ENCODE measurements around the gene PXDC1.

PXDC1 gene

DNA sequence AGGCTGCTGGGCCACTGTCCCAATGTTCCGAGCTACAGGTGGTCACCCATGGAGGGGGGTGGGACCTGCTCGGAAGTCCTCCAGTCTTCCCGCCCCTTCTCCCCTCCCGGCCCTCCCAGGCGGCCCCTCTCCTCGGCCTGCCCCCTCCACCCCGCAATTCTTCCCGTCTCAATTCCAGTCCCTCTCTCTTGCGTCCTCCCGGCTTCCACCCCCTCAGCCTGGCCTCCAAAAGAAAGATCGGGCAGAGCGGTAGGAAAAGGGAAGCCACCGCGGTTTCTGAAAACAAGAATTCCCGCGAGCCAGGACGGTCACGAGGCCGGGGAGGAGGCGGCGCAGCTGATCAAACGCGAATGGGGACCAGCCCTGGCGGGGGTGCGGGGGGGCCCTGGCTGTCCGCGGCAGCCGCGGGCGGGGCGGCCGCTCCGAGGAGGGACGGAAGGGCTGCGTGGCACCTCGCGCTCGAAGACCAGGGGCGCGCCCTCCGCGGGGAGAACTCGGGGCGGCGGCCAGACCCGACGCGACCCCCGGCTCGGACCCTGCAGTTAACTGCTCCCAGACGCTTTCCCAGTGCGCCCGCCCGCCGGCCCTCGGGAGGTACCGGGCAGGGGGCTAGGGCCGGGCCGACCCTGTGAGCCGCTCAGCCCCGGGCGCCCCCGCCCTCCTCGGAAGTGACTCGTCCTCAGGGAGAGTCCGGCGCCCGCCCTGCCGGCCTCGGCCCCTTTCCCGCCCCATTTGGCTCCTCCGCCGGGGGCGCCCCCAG lies 1.0 kb downstream of the PXDC1 start:
- peaks cover 41% of the 10 kb centered on the region for H3K4me1 Mint-ChIP-seq
- H3K27me3 Mint-ChIP-seq (ENCODE audit: low read depth, poor library complexity) = peaks cover 68% of the 10 kb centered on the region
- DNase-seq = peak; percentile 58
- no peaks in the 10 kb centered on the region for H3K9me3 Mint-ChIP-seq
- H3K4me3 Mint-ChIP-seq = peak overlapping the region; percentile 81
- H3K36me3 Mint-ChIP-seq (ENCODE audit: low read depth) = no peaks in the 10 kb centered on the region
- TF ChIP-seq, protein P1, sequence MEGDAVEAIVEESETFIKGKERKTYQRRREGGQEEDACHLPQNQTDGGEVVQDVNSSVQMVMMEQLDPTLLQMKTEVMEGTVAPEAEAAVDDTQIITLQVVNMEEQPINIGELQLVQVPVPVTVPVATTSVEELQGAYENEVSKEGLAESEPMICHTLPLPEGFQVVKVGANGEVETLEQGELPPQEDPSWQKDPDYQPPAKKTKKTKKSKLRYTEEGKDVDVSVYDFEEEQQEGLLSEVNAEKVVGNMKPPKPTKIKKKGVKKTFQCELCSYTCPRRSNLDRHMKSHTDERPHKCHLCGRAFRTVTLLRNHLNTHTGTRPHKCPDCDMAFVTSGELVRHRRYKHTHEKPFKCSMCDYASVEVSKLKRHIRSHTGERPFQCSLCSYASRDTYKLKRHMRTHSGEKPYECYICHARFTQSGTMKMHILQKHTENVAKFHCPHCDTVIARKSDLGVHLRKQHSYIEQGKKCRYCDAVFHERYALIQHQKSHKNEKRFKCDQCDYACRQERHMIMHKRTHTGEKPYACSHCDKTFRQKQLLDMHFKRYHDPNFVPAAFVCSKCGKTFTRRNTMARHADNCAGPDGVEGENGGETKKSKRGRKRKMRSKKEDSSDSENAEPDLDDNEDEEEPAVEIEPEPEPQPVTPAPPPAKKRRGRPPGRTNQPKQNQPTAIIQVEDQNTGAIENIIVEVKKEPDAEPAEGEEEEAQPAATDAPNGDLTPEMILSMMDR (IDR thresholded peaks at IDR 0.05) = no peak
- no peak overlapping the region for H3K27ac Mint-ChIP-seq

DNA sequence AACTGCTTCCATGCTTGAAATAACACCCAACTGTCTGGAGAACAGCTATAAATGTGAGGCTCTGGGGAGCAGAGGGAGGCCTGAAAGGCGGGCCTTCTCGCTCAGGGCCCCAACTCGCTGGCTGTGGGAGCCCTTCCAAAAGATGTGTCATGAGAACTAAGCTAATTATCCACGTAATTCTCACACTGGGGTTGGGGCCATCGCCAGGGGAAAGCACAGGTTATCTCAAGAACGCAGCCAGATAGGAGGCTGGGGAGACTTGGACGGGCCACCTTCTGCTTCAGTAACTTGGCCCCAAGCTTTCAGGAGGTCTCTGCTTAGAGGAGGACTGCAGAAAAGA lies 1.6 kb downstream of the PXDC1 start:
- peak overlapping the region; percentile 81 for H3K4me3 Mint-ChIP-seq
- H3K27me3 Mint-ChIP-seq (ENCODE audit: low read depth, poor library complexity) = peaks cover 65% of the 10 kb centered on the region
- DNase-seq = no peak
- H3K4me1 Mint-ChIP-seq = peaks cover 43% of the 10 kb centered on the region
- TF ChIP-seq, protein P1 (IDR thresholded peaks at IDR 0.05) = no peak
- no peaks in the 10 kb centered on the region for H3K9me3 Mint-ChIP-seq
- no peak overlapping the region for H3K27ac Mint-ChIP-seq
- no peaks in the 10 kb centered on the region for H3K36me3 Mint-ChIP-seq (ENCODE audit: low read depth)

DNA sequence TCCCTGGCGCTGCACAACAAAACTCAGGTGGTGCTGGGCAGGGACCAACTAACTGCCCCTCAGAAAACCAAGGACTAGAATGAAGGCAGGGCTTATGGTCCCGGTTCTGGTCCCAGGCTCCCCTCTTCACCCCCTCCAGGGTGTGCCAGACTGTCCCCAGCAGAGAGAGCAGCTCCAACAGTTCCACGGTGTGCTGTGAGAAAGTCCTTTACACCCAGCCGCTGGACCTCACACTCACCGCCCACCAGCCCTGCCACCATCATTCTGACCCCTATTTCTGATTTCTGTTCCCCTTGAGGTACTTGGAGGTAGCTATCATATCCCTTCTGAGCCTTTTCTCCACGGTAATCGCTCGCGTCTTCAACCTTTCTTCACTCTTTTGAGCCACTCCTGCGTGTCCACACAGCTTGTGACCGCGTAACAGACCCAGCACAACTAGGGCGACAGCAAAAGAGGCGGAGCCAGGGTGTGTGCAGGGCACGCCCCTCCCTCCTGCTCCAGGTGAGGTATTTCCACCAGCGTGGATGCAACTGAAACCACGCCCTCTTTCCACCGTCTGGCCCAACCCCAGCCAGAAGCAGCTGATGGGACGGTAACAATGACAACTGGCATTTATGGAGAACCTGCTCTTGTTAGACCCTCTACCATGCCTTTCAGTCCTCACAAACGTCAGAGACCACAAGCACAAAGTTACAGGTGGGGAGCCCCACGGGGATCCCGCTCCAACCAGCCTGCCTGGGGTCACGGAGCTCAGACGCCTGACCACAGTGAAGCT lies 2.3 kb downstream of the PXDC1 start:
- no peak overlapping the region for H3K27ac Mint-ChIP-seq
- peaks cover 58% of the 10 kb centered on the region for H3K27me3 Mint-ChIP-seq (ENCODE audit: low read depth, poor library complexity)
- H3K4me1 Mint-ChIP-seq = peaks cover 43% of the 10 kb centered on the region
- DNase-seq = no peak
- H3K36me3 Mint-ChIP-seq (ENCODE audit: low read depth) = no peaks in the 10 kb centered on the region
- no peaks in the 10 kb centered on the region for H3K9me3 Mint-ChIP-seq
- TF ChIP-seq, protein P1 (IDR thresholded peaks at IDR 0.05) = no peak
- peak overlapping the region; percentile 81 for H3K4me3 Mint-ChIP-seq

DNA sequence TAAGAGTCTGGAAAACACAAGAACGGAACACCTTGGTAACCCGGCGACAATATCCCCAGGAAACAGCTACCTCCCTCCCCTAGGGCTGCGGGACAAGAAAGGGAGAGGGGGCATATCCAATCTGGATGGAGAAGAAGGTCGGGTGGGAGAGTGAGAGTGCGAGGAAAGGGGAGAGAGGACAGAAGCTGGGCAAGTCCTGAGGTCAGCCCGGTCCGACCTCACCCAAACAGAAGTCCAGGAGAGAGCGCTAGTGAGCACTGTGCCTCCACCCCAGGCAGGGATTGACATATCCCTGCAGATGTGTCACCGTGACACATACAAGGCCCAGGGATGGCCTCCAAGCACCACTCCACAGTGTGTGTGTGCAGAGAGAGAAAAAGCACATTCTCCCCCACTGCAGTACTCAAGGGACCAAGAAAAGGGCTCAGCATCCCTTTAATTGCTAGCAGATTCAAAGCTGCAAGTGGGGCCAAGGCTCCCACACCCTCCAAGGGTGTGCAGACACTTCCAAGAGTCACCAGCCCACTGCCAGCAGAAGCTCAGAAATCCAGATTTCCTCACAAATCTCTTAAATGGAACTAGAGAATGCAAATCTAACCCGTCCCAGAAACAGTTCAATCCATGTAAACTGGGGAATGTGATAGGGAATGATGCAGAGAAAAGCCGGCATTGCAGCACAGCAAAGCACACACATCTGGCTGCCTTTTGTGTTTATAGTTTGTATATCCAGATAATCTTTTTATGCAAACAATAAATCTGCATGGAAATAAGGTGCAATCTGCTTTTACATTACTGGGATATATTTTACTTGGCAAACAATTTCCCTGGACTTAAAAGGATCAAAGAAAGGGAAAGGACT lies 3.1 kb downstream of the PXDC1 start:
- no peaks in the 10 kb centered on the region for H3K9me3 Mint-ChIP-seq
- peak; percentile 71 for DNase-seq
- TF ChIP-seq, protein P1 (IDR thresholded peaks at IDR 0.05) = peak; percentile 54
- H3K4me3 Mint-ChIP-seq = no peak overlapping the region
- H3K27ac Mint-ChIP-seq = no peak overlapping the region
- H3K27me3 Mint-ChIP-seq (ENCODE audit: low read depth, poor library complexity) = peaks cover 57% of the 10 kb centered on the region
- no peaks in the 10 kb centered on the region for H3K36me3 Mint-ChIP-seq (ENCODE audit: low read depth)
- H3K4me1 Mint-ChIP-seq = peaks cover 51% of the 10 kb centered on the region

DNA sequence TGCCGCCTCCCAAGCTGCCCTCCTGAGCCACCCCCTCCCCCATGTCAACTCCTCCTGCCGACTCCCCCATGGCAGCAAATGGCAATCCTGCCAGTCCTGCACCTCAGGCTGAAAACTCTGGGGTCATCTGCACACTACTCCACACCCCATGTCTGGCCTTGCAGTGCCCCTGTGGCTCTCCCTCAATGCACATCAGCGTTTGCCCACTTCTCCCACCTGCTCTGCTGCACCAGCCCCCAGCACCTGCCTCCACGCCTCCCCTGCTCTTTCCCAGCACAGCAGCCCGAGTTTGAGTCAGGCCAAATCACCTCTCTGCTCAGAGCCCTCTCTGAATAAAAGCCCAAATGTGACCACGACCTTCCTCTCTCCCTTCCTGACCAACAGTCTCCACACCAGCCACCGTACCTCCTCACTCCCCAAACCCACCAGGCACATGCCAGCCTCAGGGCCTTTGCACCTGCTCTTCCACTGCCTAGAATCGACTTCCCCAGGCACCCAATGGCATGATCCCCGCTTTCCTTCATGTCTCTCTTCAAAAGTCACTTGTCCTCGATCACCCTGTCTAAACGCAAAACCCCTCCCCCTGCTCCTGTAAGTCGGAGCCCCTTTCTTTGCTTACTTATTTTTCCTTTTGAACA lies 4.3 kb downstream of the PXDC1 start:
- TF ChIP-seq, protein P1 (IDR thresholded peaks at IDR 0.05) = no peak
- Mint-ChIP-seq H3K4me1 (peaks cover 54% of the 10 kb centered on the region), H3K4me3 (no peak overlapping the region), H3K27ac (no peak overlapping the region), H3K9me3 (no peaks in the 10 kb centered on the region), H3K36me3 (ENCODE audit: low read depth) (no peaks in the 10 kb centered on the region), H3K27me3 (ENCODE audit: low read depth, poor library complexity) (peaks cover 50% of the 10 kb centered on the region)
- DNase-seq = no peak

All from nephron progenitor cell (in vitro differentiated cells).